ENCODE measurements around the gene LRMDA. TPM values are rescaled to one million over a fixed set of nuclear protein-coding genes. Genes with fewer than 3 reads are reported as not detected.

The LRMDA gene
- total and polyA plus RNA-seq, 2 of the 8 experiments (the other 6 are each of a cell fraction or from before 2014, with no cell fraction given) = 0.86 to 2.8 TPM

DNA sequence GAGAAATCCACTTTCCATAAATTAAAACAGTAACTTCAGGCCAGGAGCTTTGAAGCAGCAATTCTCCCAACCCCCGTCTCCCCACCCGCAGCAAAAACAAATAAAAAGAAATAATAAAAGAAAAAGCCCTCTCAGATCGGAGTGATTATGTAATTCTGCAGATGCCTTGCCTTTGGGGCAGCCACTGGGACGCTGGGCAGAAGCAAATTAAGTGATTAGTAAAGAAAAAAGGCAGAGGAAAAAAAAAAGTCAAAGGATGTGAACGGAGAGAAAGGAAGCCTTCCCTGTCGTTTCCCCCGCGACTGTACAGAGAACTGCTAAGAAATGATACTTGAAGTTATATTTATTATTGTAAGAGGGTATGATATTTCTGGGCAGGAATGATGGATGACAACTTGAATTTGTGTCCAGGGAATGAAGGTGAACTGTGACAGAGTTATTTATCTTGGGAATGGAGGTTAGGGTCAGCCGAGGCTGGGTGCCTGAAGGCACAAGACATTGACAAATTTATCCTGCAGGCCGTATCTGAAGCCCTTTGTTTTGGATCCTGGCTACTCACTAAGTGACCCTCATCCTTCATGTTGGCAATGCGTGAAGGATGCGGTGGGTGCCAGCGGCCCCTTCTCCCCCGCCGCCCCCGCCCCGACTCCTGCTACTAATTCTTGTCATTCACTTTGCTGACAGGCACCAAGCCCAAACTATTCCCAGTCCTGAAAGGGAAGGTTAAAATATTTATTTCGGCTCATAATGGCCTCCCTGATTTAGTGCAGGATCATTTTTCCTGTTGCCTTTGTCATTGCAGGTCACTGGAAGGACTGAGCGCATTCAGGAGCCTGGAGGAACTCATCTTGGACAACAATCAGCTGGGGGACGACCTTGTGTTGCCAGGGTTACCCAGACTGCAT is 604.0 kb downstream of the LRMDA start (continued):
- TF ChIP-seq, protein P1, sequence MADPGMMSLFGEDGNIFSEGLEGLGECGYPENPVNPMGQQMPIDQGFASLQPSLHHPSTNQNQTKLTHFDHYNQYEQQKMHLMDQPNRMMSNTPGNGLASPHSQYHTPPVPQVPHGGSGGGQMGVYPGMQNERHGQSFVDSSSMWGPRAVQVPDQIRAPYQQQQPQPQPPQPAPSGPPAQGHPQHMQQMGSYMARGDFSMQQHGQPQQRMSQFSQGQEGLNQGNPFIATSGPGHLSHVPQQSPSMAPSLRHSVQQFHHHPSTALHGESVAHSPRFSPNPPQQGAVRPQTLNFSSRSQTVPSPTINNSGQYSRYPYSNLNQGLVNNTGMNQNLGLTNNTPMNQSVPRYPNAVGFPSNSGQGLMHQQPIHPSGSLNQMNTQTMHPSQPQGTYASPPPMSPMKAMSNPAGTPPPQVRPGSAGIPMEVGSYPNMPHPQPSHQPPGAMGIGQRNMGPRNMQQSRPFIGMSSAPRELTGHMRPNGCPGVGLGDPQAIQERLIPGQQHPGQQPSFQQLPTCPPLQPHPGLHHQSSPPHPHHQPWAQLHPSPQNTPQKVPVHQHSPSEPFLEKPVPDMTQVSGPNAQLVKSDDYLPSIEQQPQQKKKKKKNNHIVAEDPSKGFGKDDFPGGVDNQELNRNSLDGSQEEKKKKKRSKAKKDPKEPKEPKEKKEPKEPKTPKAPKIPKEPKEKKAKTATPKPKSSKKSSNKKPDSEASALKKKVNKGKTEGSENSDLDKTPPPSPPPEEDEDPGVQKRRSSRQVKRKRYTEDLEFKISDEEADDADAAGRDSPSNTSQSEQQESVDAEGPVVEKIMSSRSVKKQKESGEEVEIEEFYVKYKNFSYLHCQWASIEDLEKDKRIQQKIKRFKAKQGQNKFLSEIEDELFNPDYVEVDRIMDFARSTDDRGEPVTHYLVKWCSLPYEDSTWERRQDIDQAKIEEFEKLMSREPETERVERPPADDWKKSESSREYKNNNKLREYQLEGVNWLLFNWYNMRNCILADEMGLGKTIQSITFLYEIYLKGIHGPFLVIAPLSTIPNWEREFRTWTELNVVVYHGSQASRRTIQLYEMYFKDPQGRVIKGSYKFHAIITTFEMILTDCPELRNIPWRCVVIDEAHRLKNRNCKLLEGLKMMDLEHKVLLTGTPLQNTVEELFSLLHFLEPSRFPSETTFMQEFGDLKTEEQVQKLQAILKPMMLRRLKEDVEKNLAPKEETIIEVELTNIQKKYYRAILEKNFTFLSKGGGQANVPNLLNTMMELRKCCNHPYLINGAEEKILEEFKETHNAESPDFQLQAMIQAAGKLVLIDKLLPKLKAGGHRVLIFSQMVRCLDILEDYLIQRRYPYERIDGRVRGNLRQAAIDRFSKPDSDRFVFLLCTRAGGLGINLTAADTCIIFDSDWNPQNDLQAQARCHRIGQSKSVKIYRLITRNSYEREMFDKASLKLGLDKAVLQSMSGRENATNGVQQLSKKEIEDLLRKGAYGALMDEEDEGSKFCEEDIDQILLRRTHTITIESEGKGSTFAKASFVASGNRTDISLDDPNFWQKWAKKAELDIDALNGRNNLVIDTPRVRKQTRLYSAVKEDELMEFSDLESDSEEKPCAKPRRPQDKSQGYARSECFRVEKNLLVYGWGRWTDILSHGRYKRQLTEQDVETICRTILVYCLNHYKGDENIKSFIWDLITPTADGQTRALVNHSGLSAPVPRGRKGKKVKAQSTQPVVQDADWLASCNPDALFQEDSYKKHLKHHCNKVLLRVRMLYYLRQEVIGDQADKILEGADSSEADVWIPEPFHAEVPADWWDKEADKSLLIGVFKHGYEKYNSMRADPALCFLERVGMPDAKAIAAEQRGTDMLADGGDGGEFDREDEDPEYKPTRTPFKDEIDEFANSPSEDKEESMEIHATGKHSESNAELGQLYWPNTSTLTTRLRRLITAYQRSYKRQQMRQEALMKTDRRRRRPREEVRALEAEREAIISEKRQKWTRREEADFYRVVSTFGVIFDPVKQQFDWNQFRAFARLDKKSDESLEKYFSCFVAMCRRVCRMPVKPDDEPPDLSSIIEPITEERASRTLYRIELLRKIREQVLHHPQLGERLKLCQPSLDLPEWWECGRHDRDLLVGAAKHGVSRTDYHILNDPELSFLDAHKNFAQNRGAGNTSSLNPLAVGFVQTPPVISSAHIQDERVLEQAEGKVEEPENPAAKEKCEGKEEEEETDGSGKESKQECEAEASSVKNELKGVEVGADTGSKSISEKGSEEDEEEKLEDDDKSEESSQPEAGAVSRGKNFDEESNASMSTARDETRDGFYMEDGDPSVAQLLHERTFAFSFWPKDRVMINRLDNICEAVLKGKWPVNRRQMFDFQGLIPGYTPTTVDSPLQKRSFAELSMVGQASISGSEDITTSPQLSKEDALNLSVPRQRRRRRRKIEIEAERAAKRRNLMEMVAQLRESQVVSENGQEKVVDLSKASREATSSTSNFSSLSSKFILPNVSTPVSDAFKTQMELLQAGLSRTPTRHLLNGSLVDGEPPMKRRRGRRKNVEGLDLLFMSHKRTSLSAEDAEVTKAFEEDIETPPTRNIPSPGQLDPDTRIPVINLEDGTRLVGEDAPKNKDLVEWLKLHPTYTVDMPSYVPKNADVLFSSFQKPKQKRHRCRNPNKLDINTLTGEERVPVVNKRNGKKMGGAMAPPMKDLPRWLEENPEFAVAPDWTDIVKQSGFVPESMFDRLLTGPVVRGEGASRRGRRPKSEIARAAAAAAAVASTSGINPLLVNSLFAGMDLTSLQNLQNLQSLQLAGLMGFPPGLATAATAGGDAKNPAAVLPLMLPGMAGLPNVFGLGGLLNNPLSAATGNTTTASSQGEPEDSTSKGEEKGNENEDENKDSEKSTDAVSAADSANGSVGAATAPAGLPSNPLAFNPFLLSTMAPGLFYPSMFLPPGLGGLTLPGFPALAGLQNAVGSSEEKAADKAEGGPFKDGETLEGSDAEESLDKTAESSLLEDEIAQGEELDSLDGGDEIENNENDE (IDR thresholded peaks at IDR 0.05; ENCODE audit: insufficient replicate concordance, low read length) = no peak
- no peak for TF ChIP-seq SRF (IDR thresholded peaks at IDR 0.05; ENCODE audit: low read depth, low read length)
- no peak for TF ChIP-seq RNF2 (IDR thresholded peaks at IDR 0.05; ENCODE audit: borderline replicate concordance, low read depth, low read length, missing control alignments, poor library complexity, severe bottlenecking)
- TF ChIP-seq RAD21 (IDR thresholded peaks at IDR 0.05 in 1 of 2, conservative IDR thresholded peaks at IDR 0.05 in 1 of 2; ENCODE audit: low read depth in 2 of 2, low read length in 2 of 2) = no peak
- TF ChIP-seq, protein P2, sequence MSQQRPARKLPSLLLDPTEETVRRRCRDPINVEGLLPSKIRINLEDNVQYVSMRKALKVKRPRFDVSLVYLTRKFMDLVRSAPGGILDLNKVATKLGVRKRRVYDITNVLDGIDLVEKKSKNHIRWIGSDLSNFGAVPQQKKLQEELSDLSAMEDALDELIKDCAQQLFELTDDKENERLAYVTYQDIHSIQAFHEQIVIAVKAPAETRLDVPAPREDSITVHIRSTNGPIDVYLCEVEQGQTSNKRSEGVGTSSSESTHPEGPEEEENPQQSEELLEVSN (IDR thresholded peaks at IDR 0.05) = no peak
- TF ChIP-seq NANOG (IDR thresholded peaks at IDR 0.05; ENCODE audit: insufficient read depth, low read depth, low read length, poor library complexity, severe bottlenecking) = no peak
- no peak for TF ChIP-seq CEBPB (IDR thresholded peaks at IDR 0.05; ENCODE audit: low read depth, low read length)
- no peak for TF ChIP-seq POLR2A (IDR thresholded peaks at IDR 0.05; ENCODE audit: control extremely low read depth in 1 of 2, low read depth in 2 of 2, low read length in 2 of 2)
